PC-9 (cell line): Measurements from ENCODE around the gene COL25A1. TPM values are rescaled to one million over a fixed set of nuclear protein-coding genes. Genes with fewer than 3 reads are reported as not detected.

Source experiments
- BruUV-seq: library from RNA; stranded (reverse); fragments of 400-500 nt; replicated peaks from 2 replicates; lab custom pipeline; 2021; lab: Mats Ljungman, UMichigan
- CTCF ChIA-PET: fragments of 300-600 bp; sonication (Branson Sonifier 250); formaldehyde crosslinking; loops from one replicate; lab custom pipeline; 2022; ENCODE audit warnings: antibody characterized with exemption; lab: Charles Lee
- POLR2A ChIA-PET: fragments of 300-600 bp; sonication (Branson Sonifier 250); formaldehyde crosslinking; loops from one replicate; lab custom pipeline; 2022; ENCODE audit warnings: antibody characterized with exemption; ENCODE audit not compliant: unreplicated experiment; lab: Charles Lee
- DNase-seq, 2 experiments: peaks; one replicate each; pipeline versions ENCODE4 v3.0.0 to v3.0.0-alpha.2; 2015 to 2022; ENCODE audit warnings: mixed read lengths in 1 of 2
- H2AFZ ChIP-seq: fragments of 200-600 bp; sonication (generic); 2 replicates; pipeline ENCODE4 v1.8.1; 2017; ENCODE audit warnings: antibody characterized with exemption
- H3F3A ChIP-seq: fragments of 200-600 bp; sonication (generic); 2 replicates; pipeline ENCODE4 v1.8.1; 2017; ENCODE audit warnings: antibody characterized with exemption, mild to moderate bottlenecking, low read depth; ENCODE audit not compliant: insufficient read depth
- H3K27ac ChIP-seq: fragments of 200-600 bp; sonication (generic); 2 replicates; pipeline ENCODE4 v1.6.1; 2016; ENCODE audit warnings: mixed run types
- H3K27me3 ChIP-seq: fragments of 200-600 bp; sonication (generic); 2 replicates; pipeline ENCODE4 v1.6.1; 2016; ENCODE audit warnings: low read depth, mixed run types; ENCODE audit not compliant: insufficient read depth
- H3K36me3 ChIP-seq: fragments of 200-600 bp; sonication (generic); 2 replicates; pipeline ENCODE4 v1.6.1; 2016; ENCODE audit warnings: low read depth, mixed run types
- H3K4me1 ChIP-seq: fragments of 200-600 bp; sonication (generic); replicated peaks from 2 replicates; pipeline ENCODE4 v1.6.1; 2016; ENCODE audit warnings: mixed run types; ENCODE audit not compliant: insufficient read depth
- H3K4me2 ChIP-seq: fragments of 200-600 bp; sonication (generic); 2 replicates; pipeline ENCODE4 v1.6.1; 2017; ENCODE audit warnings: mixed run types
- H3K4me3 ChIP-seq: fragments of 200-600 bp; sonication (generic); 2 replicates; pipeline ENCODE4 v1.6.1; 2016; ENCODE audit warnings: mixed run types
- H3K79me2 ChIP-seq: fragments of 200-600 bp; sonication (generic); 2 replicates; pipeline ENCODE4 v1.6.1; 2017; ENCODE audit warnings: low read depth, mixed run types
- H3K9me2 ChIP-seq: fragments of 200-600 bp; sonication (generic); 2 replicates; pipeline ENCODE4 v1.8.1; 2017; ENCODE audit warnings: mild to moderate bottlenecking; ENCODE audit not compliant: insufficient read depth
- H3K9me3 ChIP-seq: fragments of 200-600 bp; sonication (generic); 2 replicates; pipeline ENCODE4 v1.8.1; 2016; ENCODE audit warnings: low read depth; ENCODE audit not compliant: insufficient read depth
- H4K20me1 ChIP-seq: fragments of 200-600 bp; sonication (generic); 2 replicates; pipeline ENCODE4 v1.8.1; 2017; ENCODE audit not compliant: insufficient read depth
- EZH2 ChIP-seq: fragments of 200-600 bp; sonication (generic); IDR thresholded peaks from 2 replicates; pipeline ENCODE4 v1.8.0; 2017; ENCODE audit warnings: antibody characterized with exemption, low read depth
- intact Hi-C: fragments of 100-400 bp; cut with micrococcal nuclease; formaldehyde crosslinking; loops from one replicate; pipeline ENCODE4 v1.10.0; 2022; ENCODE audit not compliant: unreplicated experiment
- total RNA-seq: library from RNA; stranded (reverse); gene quantifications from 2 replicates; pipeline ENCODE4 v1.2.3, GENCODE V29; 2021
- TF ChIP-seq, protein P1 (sequence below): fragments of 200-600 bp; sonication (generic); conservative IDR thresholded peaks from 2 replicates; pipeline ENCODE4 v1.6.1; 2017; ENCODE audit warnings: mixed run types, antibody characterized with exemption, mild to moderate bottlenecking, moderate library complexity

Gene COL25A1
- total RNA-seq, 1 experiment from 2014 or later: not detected

DNA sequence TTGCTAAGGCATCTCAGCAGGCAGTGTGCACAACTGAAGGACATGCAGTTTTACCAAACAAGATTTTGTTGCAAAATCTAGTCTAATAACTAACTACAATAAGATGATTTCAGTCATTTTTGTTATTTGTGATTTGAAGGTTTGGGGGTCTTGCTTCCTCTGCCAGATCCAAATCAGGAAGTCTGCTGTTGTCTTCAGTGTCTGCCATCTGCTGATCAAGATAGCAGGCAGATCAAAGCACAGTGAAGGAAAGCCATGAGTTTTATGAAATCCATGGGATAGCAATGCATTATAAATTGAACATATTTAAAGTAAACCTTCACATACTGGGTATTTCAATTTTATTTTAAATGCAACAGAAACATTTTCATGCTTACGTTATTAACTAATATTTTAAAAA is 370.5 kb downstream of the COL25A1 start:
- Histone ChIP-seq H3K4me3 (no peak overlapping the region), H4K20me1 (no peaks in the 10 kb centered on the region), H3K9me2 (no peaks in the 10 kb centered on the region), H3F3A (no peaks in the 10 kb centered on the region), H3K4me1 (no peaks in the 10 kb centered on the region), H3K79me2 (no peaks in the 10 kb centered on the region), H3K9me3 (no peaks in the 10 kb centered on the region), H3K4me2 (no peak overlapping the region), H3K36me3 (no peaks in the 10 kb centered on the region), H2AFZ (no peak overlapping the region), H3K27ac (no peak overlapping the region), H3K27me3 (no peaks in the 10 kb centered on the region)
- no peak for DNase-seq
- TF ChIP-seq, protein P1, sequence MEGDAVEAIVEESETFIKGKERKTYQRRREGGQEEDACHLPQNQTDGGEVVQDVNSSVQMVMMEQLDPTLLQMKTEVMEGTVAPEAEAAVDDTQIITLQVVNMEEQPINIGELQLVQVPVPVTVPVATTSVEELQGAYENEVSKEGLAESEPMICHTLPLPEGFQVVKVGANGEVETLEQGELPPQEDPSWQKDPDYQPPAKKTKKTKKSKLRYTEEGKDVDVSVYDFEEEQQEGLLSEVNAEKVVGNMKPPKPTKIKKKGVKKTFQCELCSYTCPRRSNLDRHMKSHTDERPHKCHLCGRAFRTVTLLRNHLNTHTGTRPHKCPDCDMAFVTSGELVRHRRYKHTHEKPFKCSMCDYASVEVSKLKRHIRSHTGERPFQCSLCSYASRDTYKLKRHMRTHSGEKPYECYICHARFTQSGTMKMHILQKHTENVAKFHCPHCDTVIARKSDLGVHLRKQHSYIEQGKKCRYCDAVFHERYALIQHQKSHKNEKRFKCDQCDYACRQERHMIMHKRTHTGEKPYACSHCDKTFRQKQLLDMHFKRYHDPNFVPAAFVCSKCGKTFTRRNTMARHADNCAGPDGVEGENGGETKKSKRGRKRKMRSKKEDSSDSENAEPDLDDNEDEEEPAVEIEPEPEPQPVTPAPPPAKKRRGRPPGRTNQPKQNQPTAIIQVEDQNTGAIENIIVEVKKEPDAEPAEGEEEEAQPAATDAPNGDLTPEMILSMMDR: no peak
- no peak for TF ChIP-seq EZH2
- intact Hi-C loops: loop anchor here (10.0 kb wide), 1 partner anchor 87 kb away; no protein-coding TSS in a partner anchor
- CTCF ChIA-PET: no interaction called here
- BruUV-seq: no TSS peak
- POLR2A ChIA-PET: no interaction called here

DNA sequence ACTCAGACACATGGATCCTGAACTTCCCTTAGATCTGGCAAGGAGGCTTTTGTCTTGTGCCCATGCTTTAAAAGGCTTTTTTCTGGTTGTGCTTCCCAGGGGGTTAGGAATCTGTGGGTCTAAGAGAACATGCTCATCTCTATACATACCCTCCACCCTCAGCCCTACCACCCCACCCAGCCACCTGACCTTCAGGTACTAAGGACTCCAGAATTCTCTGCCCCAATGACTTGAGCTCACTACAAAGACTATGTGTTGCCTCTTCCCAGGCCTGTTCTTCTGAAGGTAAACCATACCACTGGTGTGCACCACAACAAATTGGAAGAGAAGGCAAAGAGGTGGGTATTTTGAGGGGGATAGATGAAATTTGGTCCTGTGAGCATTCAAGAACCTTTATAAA is 372.3 kb downstream of the COL25A1 start:
- H3K9me3 ChIP-seq: no peaks in the 10 kb centered on the region
- no peaks in the 10 kb centered on the region for H3K36me3 ChIP-seq
- TF ChIP-seq, protein P1: no peak
- no peak for TF ChIP-seq EZH2
- ChIA-PET CTCF (no interaction called here), POLR2A (no interaction called here)
- no TSS peak for BruUV-seq
- no peak overlapping the region for H2AFZ ChIP-seq
- no peak for DNase-seq
- no peak overlapping the region for H3K27ac ChIP-seq
- intact Hi-C loops: loop anchor here (10.0 kb wide), 1 partner anchor 85 kb away; no protein-coding TSS in a partner anchor
- H3K4me1 ChIP-seq: no peaks in the 10 kb centered on the region
- H3K27me3 ChIP-seq: no peaks in the 10 kb centered on the region
- no peaks in the 10 kb centered on the region for H3F3A ChIP-seq
- H3K79me2 ChIP-seq: no peaks in the 10 kb centered on the region
- no peak overlapping the region for H3K4me2 ChIP-seq
- no peak overlapping the region for H3K4me3 ChIP-seq
- H3K9me2 ChIP-seq: no peaks in the 10 kb centered on the region
- no peaks in the 10 kb centered on the region for H4K20me1 ChIP-seq

DNA sequence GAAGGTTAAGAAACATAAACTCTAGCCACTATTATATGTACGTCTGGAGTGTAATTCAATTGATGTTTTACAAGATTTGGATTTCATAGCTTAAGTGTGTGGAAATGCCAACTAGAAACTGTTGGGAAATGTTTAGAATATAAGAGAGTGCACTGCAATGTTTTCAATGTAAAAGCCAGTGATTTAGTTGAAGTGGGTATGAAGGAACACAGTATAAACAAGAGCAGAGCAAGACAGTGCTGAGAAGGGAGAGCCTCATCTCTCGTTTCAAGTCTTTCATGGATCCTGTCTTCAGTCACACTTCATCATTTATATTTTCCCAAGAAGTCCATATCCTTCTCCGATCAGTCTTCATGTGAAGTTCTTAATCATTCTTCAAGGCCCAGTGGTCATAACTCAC is 375.7 kb downstream of the COL25A1 start:
- Histone ChIP-seq H3K9me3 (no peaks in the 10 kb centered on the region), H3K4me3 (no peak overlapping the region), H3K79me2 (no peaks in the 10 kb centered on the region), H3K4me2 (no peak overlapping the region), H3K27me3 (no peaks in the 10 kb centered on the region), H4K20me1 (no peaks in the 10 kb centered on the region), H3K9me2 (no peaks in the 10 kb centered on the region), H2AFZ (no peak overlapping the region), H3K27ac (no peak overlapping the region), H3K4me1 (no peaks in the 10 kb centered on the region), H3F3A (no peaks in the 10 kb centered on the region), H3K36me3 (no peaks in the 10 kb centered on the region)
- ChIA-PET POLR2A (no interaction called here), CTCF (no interaction called here)
- DNase-seq: no peak
- no TSS peak for BruUV-seq
- TF ChIP-seq, protein P1: no peak
- TF ChIP-seq EZH2: no peak
- intact Hi-C loops: no loop called here
